ENCODE data around the gene FRMD4A.
"Not testable (repeated sequence)": the region's sequence is repeated elsewhere in the genome, so short reads cannot be mapped to it uniquely, and the experiment has no call there.

The FRMD4A gene

GRCh38 chr10:13828284-13828683, 502.4 kb downstream of the FRMD4A start:
- DNase-seq, result not testable (repeated sequence)

GRCh38 chr10:13827076-13827797, 503.5 kb downstream of the FRMD4A start:
- DNase-seq, result no peak

- no peak for DNase-seq
Observed at GRCh38 chr10:13823709-13824405, 506.9 kb downstream of the FRMD4A start.

- no peak for DNase-seq
Observed at GRCh38 chr10:13823096-13823708, 507.5 kb downstream of the FRMD4A start.

GRCh38 chr10:13822490-13822889, 508.2 kb downstream of the FRMD4A start:
- DNase-seq, result no peak

- DNase-seq, result no peak
Observed at GRCh38 chr10:13820964-13821337, 509.8 kb downstream of the FRMD4A start.

GRCh38 chr10:13820119-13820963, 510.4 kb downstream of the FRMD4A start:
- no peak for DNase-seq

GRCh38 chr10:13816195-13816925, 514.4 kb downstream of the FRMD4A start:
- DNase-seq, result peak in 52 of 56 donors; percentile 8 to 86 (median 56)

- DNase-seq, result no peak
Observed at GRCh38 chr10:13815756-13816155, 515.0 kb downstream of the FRMD4A start.

GRCh38 chr10:13813550-13813949, 517.2 kb downstream of the FRMD4A start:
- no peak for DNase-seq

GRCh38 chr10:13812804-13813203, 517.9 kb downstream of the FRMD4A start:
- no peak for DNase-seq

- DNase-seq, result no peak
Observed at GRCh38 chr10:13810568-13810967, 520.2 kb downstream of the FRMD4A start.

- no peak for DNase-seq
Observed at GRCh38 chr10:13809427-13809826, 521.3 kb downstream of the FRMD4A start.

GRCh38 chr10:13808556-13809391, 522.0 kb downstream of the FRMD4A start:
- DNase-seq, result no peak

- DNase-seq, result no peak
Observed at GRCh38 chr10:13806419-13806818, 524.3 kb downstream of the FRMD4A start.

GRCh38 chr10:13803566-13804554, 526.9 kb downstream of the FRMD4A start:
- no peak for DNase-seq

- no peak for DNase-seq
Observed at GRCh38 chr10:13801907-13802288, 528.8 kb downstream of the FRMD4A start.

GRCh38 chr10:13801156-13801906, 529.4 kb downstream of the FRMD4A start:
- DNase-seq, result no peak
